ENCODE results near the gene IGFN1.
"Not testable (repeated sequence)": the region's sequence is repeated elsewhere in the genome, so short reads cannot be mapped to it uniquely, and the experiment has no call there.

Gene IGFN1

DNA sequence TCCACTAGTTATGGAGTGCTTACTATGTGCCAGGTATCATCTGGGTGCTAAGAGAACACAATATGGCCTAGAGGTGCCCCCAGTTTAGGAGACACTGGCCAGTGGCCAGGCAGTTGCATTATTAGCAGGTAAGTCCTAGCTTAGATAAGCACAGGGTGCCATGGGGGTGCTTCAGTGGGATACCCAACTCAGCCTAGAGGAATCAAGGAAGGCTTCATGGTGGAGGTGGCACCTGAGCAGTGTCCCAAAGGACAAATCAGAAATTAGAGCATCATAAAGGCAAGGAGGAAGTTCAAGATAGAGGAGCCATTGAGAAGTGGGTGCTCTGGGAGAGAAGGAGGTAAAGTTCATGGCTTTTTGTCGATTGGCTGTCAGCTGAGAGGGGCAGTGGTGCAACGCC, 60.8 kb downstream of the IGFN1 start:
- Histone ChIP-seq H3K4me3 (ENCODE audit: extremely low read depth, insufficient read depth, low read length, poor library complexity, severe bottlenecking) (no peak overlapping the region), H3K27ac (ENCODE audit: low read depth, low read length, severe bottlenecking) (no peak overlapping the region), H3K9me3 (ENCODE audit: control insufficient read depth, low read length) (no peaks in the 10 kb centered on the region), H3K4me1 (ENCODE audit: control insufficient read depth, insufficient read depth, low read length, poor library complexity, severe bottlenecking) (no peaks in the 10 kb centered on the region), H3K36me3 (ENCODE audit: control insufficient read depth, insufficient read depth, low read length) (no peaks in the 10 kb centered on the region)
- 89 to 95% methylated on average over 2 of the region's 2 CpGs for WGBS, 2 experiments (ENCODE audit: insufficient coverage in 2 of 2)

GRCh38 chr1:201251851-201252430, 61.3 kb downstream of the IGFN1 start:
- no peaks in the 10 kb centered on the region for H3K4me1 ChIP-seq (ENCODE audit: control insufficient read depth, insufficient read depth, low read length, poor library complexity, severe bottlenecking)

DNA sequence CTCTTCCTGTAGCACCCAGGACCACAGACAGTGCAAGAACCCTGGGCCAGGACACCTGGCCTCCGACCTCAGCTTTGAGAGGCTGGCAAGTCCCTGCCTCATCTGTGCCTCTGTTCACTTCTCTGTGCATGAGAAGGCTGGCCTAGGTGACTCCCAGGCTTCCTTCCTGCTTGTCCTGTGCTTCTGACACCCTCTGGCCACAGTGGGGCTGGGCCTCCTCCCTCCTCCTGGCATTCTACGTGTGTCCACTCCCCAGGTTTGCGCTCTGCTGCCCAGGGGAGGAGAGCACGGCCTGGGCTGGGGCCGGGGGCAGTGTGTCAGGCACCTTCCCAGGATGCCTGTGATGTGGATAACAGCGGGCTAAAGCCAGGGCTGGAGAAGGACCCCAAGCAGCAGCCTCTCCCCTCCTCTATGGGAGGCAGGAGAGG, 62.3 kb downstream of the IGFN1 start:
- WGBS, 2 experiments (ENCODE audit: insufficient coverage in 2 of 2): 62 to 93% methylated on average over 2 to 4 of the region's 6 CpGs

More at GRCh38 chr1:201251851-201252430, 61.3 kb downstream of the IGFN1 start:
- H3K36me3 ChIP-seq (ENCODE audit: control insufficient read depth, insufficient read depth, low read length): no peaks in the 10 kb centered on the region
- 83 to 85% methylated on average over 10 to 11 of the region's 11 CpGs for WGBS, 2 experiments (ENCODE audit: insufficient coverage in 2 of 2)
- H3K27ac ChIP-seq (ENCODE audit: low read depth, low read length, severe bottlenecking): no peak overlapping the region
- no peaks in the 10 kb centered on the region for H3K9me3 ChIP-seq (ENCODE audit: control insufficient read depth, low read length)
- H3K4me3 ChIP-seq (ENCODE audit: extremely low read depth, insufficient read depth, low read length, poor library complexity, severe bottlenecking): no peak overlapping the region

GRCh38 chr1:201253411-201253810, 62.8 kb downstream of the IGFN1 start:
- H3K9me3 ChIP-seq (ENCODE audit: control insufficient read depth, low read length): no peaks in the 10 kb centered on the region
- 93 to 97% methylated on average over 5 to 10 of the region's 10 CpGs for WGBS, 2 experiments (ENCODE audit: insufficient coverage in 2 of 2)
- H3K4me3 ChIP-seq (ENCODE audit: extremely low read depth, insufficient read depth, low read length, poor library complexity, severe bottlenecking): no peak overlapping the region
- no peaks in the 10 kb centered on the region for H3K4me1 ChIP-seq (ENCODE audit: control insufficient read depth, insufficient read depth, low read length, poor library complexity, severe bottlenecking)
- no peak overlapping the region for H3K27ac ChIP-seq (ENCODE audit: low read depth, low read length, severe bottlenecking)
- H3K36me3 ChIP-seq (ENCODE audit: control insufficient read depth, insufficient read depth, low read length): no peaks in the 10 kb centered on the region

More for the DNA sequence above, 62.3 kb downstream of the IGFN1 start:
- H3K9me3 ChIP-seq (ENCODE audit: control insufficient read depth, low read length): no peaks in the 10 kb centered on the region
- H3K4me3 ChIP-seq (ENCODE audit: extremely low read depth, insufficient read depth, low read length, poor library complexity, severe bottlenecking): no peak overlapping the region
- H3K4me1 ChIP-seq (ENCODE audit: control insufficient read depth, insufficient read depth, low read length, poor library complexity, severe bottlenecking): no peaks in the 10 kb centered on the region
- no peaks in the 10 kb centered on the region for H3K36me3 ChIP-seq (ENCODE audit: control insufficient read depth, insufficient read depth, low read length)
- H3K27ac ChIP-seq (ENCODE audit: low read depth, low read length, severe bottlenecking): no peak overlapping the region

DNA sequence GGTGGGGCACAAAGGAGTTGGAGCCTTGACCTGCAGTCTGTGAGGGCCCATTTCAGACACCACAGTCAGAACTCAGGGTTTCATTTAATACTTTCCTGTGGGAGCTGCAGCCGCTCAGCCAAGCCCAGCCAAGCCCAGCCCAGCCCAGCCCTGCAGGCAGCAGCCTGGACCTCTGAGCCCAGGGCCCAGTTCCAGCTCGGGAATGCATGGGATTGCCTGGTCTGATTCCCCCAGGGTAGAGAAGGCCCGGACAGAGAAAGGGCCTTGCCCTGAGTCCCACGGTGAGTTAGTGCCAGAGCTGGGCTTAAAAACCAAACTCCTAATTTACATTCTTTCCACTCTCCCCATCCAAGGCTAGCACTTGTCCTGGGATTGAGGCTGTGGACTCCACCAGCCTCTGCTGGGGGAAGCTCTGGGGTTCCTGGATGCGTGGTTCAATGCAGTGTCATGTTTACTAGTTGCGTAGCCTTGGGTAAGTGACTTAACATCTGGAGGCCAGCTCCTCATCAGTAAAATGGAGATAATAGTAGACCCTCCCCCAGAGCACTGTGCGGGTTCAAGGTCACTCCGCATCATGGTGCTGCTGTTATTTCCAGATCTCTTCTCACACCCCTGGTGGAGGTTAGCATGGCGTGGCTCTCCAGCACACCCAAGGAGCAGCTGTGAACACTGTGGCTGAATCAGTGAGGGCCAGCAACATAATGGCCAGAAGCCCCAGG, 63.4 kb downstream of the IGFN1 start:
- 92 to 94% methylated on average over 6 of the region's 9 CpGs for WGBS, 2 experiments (ENCODE audit: insufficient coverage in 2 of 2)
- Histone ChIP-seq H3K9me3 (ENCODE audit: control insufficient read depth, low read length) (no peaks in the 10 kb centered on the region), H3K36me3 (ENCODE audit: control insufficient read depth, insufficient read depth, low read length) (no peaks in the 10 kb centered on the region), H3K4me3 (ENCODE audit: extremely low read depth, insufficient read depth, low read length, poor library complexity, severe bottlenecking) (no peak overlapping the region), H3K4me1 (ENCODE audit: control insufficient read depth, insufficient read depth, low read length, poor library complexity, severe bottlenecking) (no peaks in the 10 kb centered on the region), H3K27ac (ENCODE audit: low read depth, low read length, severe bottlenecking) (no peak overlapping the region)

- 65 to 66% methylated on average over 12 to 16 of the region's 24 CpGs for WGBS, 2 experiments (ENCODE audit: insufficient coverage in 2 of 2)
- Histone ChIP-seq H3K27ac (ENCODE audit: low read depth, low read length, severe bottlenecking) (no peak overlapping the region), H3K36me3 (ENCODE audit: control insufficient read depth, insufficient read depth, low read length) (no peaks in the 10 kb centered on the region), H3K9me3 (ENCODE audit: control insufficient read depth, low read length) (no peaks in the 10 kb centered on the region), H3K4me1 (ENCODE audit: control insufficient read depth, insufficient read depth, low read length, poor library complexity, severe bottlenecking) (no peaks in the 10 kb centered on the region), H3K4me3 (ENCODE audit: extremely low read depth, insufficient read depth, low read length, poor library complexity, severe bottlenecking) (no peak overlapping the region)
Measured at GRCh38 chr1:201254625-201255478, 64.2 kb downstream of the IGFN1 start.

DNA sequence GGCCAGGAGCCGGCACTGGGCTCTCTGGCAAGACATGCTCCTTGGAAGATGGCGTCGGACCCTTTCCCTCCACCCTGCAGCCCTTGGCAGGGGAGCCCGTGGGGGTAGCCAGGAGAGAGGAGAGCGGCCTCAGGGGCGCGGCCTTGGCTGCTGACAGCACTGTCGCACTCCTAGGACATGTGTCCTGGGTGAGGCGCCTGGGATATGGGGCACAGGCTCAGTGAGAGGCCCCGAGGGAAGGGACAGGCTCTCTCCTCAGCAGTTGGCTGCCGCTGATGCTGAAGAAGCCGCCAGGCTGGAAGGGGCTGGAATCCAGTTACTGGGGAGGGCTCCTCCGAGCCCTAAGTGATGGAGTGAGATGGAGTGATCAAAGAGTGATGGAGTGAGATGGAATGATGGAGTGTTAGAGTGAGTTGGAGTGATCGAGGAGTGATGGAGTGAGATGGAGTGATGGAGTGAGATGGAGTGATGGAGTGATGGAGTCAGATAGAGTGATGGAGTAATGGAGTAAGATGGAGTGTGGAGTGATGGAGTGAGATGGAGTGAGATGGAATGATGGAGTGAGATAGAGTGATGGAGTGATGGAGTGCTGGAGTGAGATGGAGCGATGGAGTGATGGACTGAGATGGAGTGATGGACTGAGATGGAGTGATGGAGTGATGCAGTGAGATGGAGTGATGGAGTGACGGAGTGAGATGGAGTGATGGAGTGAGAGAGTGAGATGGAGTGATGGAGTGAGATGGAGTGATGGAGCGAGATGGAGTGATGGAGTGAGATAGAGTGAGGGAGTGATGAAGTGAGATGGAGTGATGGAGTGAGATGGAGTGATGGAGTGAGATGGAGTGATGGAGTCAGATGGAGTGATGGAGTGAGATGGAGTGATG, 65.1 kb downstream of the IGFN1 start:
- Histone ChIP-seq H3K4me1 (ENCODE audit: control insufficient read depth, insufficient read depth, low read length, poor library complexity, severe bottlenecking) (no peaks in the 10 kb centered on the region), H3K9me3 (ENCODE audit: control insufficient read depth, low read length) (no peaks in the 10 kb centered on the region), H3K27ac (ENCODE audit: low read depth, low read length, severe bottlenecking) (no peak overlapping the region), H3K36me3 (ENCODE audit: control insufficient read depth, insufficient read depth, low read length) (no peaks in the 10 kb centered on the region), H3K4me3 (ENCODE audit: extremely low read depth, insufficient read depth, low read length, poor library complexity, severe bottlenecking) (no peak overlapping the region)
- WGBS, 2 experiments (ENCODE audit: insufficient coverage in 2 of 2): 87 to 89% methylated on average over 15 to 17 of the region's 17 CpGs

GRCh38 chr1:201258132-201258531, 67.5 kb downstream of the IGFN1 start:
- not testable (repeated sequence) for H3K27ac ChIP-seq (ENCODE audit: low read depth, low read length, severe bottlenecking); H3K4me3 ChIP-seq (ENCODE audit: extremely low read depth, insufficient read depth, low read length, poor library complexity, severe bottlenecking); H3K9me3 ChIP-seq (ENCODE audit: control insufficient read depth, low read length)

DNA sequence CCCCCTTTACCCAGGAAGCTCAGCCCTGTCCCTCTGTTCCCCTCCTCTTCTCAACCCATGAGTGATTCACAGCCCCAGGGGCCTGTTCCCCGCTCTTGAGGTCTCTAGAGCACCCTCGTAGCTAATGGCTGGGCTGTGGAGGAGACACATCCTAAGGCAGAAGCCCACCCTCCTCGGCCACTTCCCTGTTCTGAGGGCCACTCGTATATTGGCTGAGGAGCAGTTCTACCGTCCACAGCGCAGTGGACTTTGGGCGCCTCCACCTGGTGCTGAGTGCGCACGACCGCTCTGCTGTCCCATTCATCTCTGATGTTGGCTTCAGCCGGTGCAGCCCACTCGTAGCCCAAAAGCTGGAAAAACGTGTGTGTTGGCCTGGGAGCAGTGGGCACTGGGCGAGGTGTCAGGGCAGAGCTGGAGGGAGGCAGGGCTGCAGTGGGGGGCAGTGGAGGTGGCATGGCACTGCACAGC, 68.2 kb downstream of the IGFN1 start:
- Histone ChIP-seq H3K9me3 (ENCODE audit: control insufficient read depth, low read length) (no peaks in the 10 kb centered on the region), H3K4me1 (ENCODE audit: control insufficient read depth, insufficient read depth, low read length, poor library complexity, severe bottlenecking) (no peaks in the 10 kb centered on the region), H3K27ac (ENCODE audit: low read depth, low read length, severe bottlenecking) (no peak overlapping the region), H3K4me3 (ENCODE audit: extremely low read depth, insufficient read depth, low read length, poor library complexity, severe bottlenecking) (no peak overlapping the region), H3K36me3 (ENCODE audit: control insufficient read depth, insufficient read depth, low read length) (no peaks in the 10 kb centered on the region)
- 93 to 94% methylated on average over 11 to 14 of the region's 14 CpGs for WGBS, 2 experiments (ENCODE audit: insufficient coverage in 2 of 2)

More at GRCh38 chr1:201258132-201258531, 67.5 kb downstream of the IGFN1 start:
- not testable (repeated sequence) for H3K4me1 ChIP-seq (ENCODE audit: control insufficient read depth, insufficient read depth, low read length, poor library complexity, severe bottlenecking); H3K36me3 ChIP-seq (ENCODE audit: control insufficient read depth, insufficient read depth, low read length)
